Activated naive CD4-positive, alpha-beta T cell treated with anti-CD3 and anti-CD28 coated beads, Interleukin-2, amount 50 U/mL, for 72 hours (primary cell): ENCODE measurements around the gene MFAP5. TPM values are rescaled to one million over a fixed set of nuclear protein-coding genes. Genes with fewer than 3 reads are reported as not detected.

Source experiments
- ATAC-seq, 2 donors: fragments of 150-1000 bp; cut with Tn5 transposase; 2 replicates each; pipeline ENCODE4 v1.10.0; 2021; ENCODE audit warnings: mild to moderate bottlenecking in 2 of 2, moderate library complexity in 2 of 2
- DNase-seq, 2 donors: peaks; one replicate each; pipeline ENCODE4 v3.0.0; 2021 to 2022; ENCODE audit warnings: low spot score in 2 of 2
- H3K27ac Mint-ChIP-seq, 2 donors: one replicate each; pipeline ENCODE4 v1.8.0; 2022; ENCODE audit warnings: mild to moderate bottlenecking in 2 of 2, mixed read lengths in 2 of 2
- H3K36me3 Mint-ChIP-seq, 2 donors: one replicate each; pipeline ENCODE4 v1.8.0; 2022; ENCODE audit warnings: mixed read lengths in 2 of 2
- H3K9me3 Mint-ChIP-seq, 2 donors: one replicate each; pipeline ENCODE4 v1.8.0; 2022; ENCODE audit warnings: mixed read lengths in 2 of 2
- total RNA-seq, 2 donors: library from RNA; stranded (reverse); gene quantifications; one replicate each; pipeline ENCODE4 v1.2.3, GENCODE V29; 2022

MFAP5 gene
- not detected for total RNA-seq

DNA sequence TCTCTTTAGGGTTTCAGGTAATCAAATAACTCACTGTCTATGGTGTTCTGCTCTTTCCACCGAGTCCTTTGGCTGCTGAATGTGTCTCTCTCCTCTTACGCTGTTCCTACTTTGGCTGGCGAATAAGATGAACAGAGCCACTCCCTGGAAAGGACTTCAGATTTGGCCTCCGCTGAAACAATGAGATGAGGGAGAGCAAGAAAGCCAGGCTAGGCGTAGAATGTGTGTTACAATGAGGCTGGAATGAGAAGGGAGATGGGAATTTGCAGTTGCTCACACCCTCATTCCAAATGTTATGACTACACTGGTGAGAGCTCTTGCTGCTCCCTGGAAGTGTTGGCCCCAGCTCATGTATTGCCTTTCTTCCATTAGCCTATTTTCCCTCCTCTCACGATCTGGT, at the start of gene MFAP5:
MFAP5 (minus strand) TSS at position 234 of the 400 bp plus-strand sequence. CDS start 722 bp downstream, outside the sequence.
- no peaks in the 10 kb centered on the region for H3K36me3 Mint-ChIP-seq
- H3K27ac Mint-ChIP-seq: no peak within 1 kb of the TSS
- ATAC-seq (no peak), DNase-seq (no peak)
- no peaks in the 10 kb centered on the region for H3K9me3 Mint-ChIP-seq

DNA sequence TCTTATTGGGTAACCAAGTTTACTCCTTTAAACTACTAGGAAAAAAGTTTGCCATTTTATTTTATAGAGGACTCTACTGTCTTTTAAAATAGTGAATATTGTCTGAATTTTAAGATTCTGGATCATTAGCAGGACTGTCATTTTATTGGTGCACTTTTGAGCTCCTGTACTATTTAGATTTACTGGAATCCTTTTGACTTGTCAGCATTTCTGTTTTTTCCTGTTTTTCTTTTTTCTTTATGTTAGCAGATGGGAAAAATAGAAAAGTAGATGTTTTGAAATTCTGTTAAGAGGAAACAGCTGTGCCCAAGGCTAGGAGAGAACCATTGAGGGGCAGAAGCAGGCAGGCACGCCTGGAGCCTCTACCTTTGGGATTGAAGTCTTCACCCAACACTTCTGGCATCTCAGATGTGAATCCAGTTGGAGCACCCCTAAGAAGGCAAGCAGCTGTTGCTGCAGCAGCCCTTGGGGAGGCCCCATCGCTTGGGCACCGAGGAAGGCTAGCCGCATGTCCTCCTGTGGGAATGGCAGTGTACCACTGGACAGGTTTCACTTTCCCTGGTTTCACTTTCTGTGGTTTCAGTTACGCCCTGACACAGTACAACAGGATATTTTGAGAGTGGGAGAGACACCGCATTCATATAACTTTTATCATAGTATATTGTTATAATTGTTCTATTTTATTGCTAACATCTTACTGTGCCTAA, 46.7 kb upstream of the MFAP5 start:
- ATAC-seq (peak in 1 of 2 donors; percentile 66), DNase-seq (no peak)
- H3K27ac Mint-ChIP-seq: no peak overlapping the region
- H3K36me3 Mint-ChIP-seq: no peaks in the 10 kb centered on the region
- H3K9me3 Mint-ChIP-seq: no peaks in the 10 kb centered on the region

DNA sequence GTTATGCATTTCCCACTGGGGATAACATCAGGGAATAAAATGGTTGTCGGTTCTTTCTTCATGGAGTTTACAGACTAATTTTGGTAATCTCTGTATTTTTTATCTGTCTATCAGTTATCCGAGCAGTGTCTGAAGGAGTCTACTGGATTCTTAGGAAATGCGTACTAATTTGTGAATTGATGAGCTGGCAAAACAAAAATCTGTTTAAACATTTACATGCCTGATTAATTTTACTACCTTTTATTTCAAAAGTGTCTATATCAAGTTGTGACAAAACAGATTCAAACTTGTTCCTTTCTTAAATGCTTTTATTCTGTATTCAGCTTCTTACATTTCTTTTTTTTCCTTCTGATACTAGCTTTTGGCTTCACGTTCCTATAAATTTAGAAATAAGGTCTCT, 39.5 kb upstream of the MFAP5 start:
- Mint-ChIP-seq H3K36me3 (peaks cover 0 to 5% of the 10 kb centered on the region in 2 donors), H3K9me3 (no peaks in the 10 kb centered on the region), H3K27ac (no peak overlapping the region)
- ATAC-seq: no peak
- no peak for DNase-seq

- H3K36me3 Mint-ChIP-seq: peaks cover 0 to 5% of the 10 kb centered on the region in 2 donors
- ATAC-seq (no peak), DNase-seq (no peak)
- no peaks in the 10 kb centered on the region for H3K9me3 Mint-ChIP-seq
- H3K27ac Mint-ChIP-seq: no peak overlapping the region
Observed at GRCh38 chr12:8701046-8701660, 38.5 kb upstream of the MFAP5 start.

DNA sequence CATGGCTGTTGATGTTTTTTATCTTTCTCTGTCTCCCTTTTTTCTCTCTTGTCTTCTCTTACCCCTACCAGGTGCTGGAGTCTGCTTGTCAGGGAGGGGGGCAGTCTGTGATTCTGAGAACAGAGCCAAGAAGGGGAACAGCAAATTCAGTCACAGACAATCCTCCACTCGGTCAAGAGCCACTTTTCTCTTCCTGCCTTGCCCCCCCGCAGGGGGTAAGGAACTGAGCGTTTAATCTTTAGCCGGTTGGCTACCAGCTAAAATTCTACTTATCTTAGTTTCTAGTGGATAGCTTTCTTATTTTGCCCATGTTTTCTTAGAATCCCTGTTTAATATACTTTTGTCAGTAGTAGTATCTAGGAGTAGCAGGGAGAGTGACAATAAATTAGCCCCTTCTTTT, 37.1 kb upstream of the MFAP5 start:
- ATAC-seq (no peak), DNase-seq (no peak)
- no peaks in the 10 kb centered on the region for H3K9me3 Mint-ChIP-seq
- H3K27ac Mint-ChIP-seq: no peak overlapping the region
- peaks cover 0 to 5% of the 10 kb centered on the region in 2 donors for H3K36me3 Mint-ChIP-seq

DNA sequence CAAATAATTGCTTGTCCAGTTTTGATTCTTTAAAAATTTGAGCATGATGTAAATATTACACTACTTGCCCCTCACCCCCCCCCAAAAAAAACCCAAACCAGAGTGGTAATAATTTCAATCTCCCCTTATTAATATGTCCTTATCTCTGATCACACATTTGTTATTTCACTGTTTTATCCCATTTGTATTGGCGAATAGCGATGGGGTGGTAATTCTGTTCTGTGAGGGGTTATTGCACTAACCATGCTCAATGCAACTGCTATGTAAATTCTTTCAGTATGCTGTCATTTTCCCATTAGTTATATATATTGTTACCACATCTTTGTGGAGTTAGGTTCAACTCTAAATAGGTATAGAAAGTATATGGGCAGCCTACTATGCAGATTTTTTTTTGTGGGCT, 36.3 kb upstream of the MFAP5 start:
- ATAC-seq: no peak
- peak overlapping the region; percentile 65 to 80 for H3K27ac Mint-ChIP-seq
- no peaks in the 10 kb centered on the region for H3K9me3 Mint-ChIP-seq
- DNase-seq: no peak
- H3K36me3 Mint-ChIP-seq: peaks cover 0 to 5% of the 10 kb centered on the region in 2 donors

- DNase-seq (peak in 1 of 2 donors; percentile 35), ATAC-seq (peak; percentile 50 to 68)
- H3K36me3 Mint-ChIP-seq: peaks cover 0 to 5% of the 10 kb centered on the region in 2 donors
- H3K27ac Mint-ChIP-seq: peak overlapping the region in 1 of 2 donors; percentile 80
- no peaks in the 10 kb centered on the region for H3K9me3 Mint-ChIP-seq
Observed at GRCh38 chr12:8698132-8698851, 35.7 kb upstream of the MFAP5 start.

DNA sequence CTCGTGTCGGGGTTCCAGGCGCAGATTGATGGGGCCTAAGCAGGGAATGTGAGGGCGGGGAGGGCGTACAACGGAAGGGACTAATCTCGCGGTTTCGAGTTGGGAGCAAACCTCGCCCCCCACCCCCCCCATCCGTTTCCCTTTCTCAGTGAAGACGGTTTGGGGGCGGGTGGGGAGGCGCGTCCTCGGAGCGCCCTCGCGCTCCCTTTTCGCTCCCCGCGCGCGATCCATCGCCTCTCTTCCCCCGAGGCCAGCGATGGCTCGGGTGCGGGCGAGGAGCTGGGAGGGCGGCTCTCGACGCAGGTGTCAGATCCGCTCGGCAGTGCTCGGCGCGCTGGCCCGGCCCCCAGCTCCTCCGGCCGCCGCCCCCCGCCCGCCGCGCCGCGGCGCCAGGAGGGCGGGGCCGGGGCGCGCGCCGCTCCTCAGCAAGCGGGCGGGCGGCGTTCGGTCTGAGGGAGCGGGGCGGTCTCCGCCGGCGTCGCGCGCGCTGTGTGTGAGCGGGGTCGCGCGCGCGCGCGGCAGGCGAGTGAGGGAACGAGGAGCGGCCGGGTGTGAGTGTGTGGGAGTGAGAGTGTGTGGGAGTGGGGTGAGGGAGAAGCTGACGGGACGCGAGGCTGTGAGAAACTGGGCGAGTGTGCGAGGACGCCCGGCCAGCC, 35.0 kb upstream of the MFAP5 start, which contains the start of gene RIMKLB:
RIMKLB (plus strand) TSS at position 516 of the 656 bp plus-strand sequence. CDS start 15,876 bp downstream, outside the sequence.
- Mint-ChIP-seq H3K27ac (peak within 1 kb of the TSS; percentile 68 to 80), H3K9me3 (no peaks in the 10 kb centered on the region), H3K36me3 (peaks cover 0 to 5% of the 10 kb centered on the region in 2 donors)
- DNase-seq: peak; percentile 61 to 68
- peak; percentile 84 to 92 for ATAC-seq

- ATAC-seq (peak; percentile 19 to 27), DNase-seq (peak in 1 of 2 donors; percentile 34)
- H3K27ac Mint-ChIP-seq: peak overlapping the region in 1 of 2 donors; percentile 68
- H3K36me3 Mint-ChIP-seq: peaks cover 0 to 5% of the 10 kb centered on the region in 2 donors
- no peaks in the 10 kb centered on the region for H3K9me3 Mint-ChIP-seq
Observed at GRCh38 chr12:8697120-8697475, 34.5 kb upstream of the MFAP5 start.

GRCh38 chr12:8696442-8697090, 33.9 kb upstream of the MFAP5 start:
- Mint-ChIP-seq H3K36me3 (peaks cover 0 to 5% of the 10 kb centered on the region in 2 donors), H3K9me3 (no peaks in the 10 kb centered on the region), H3K27ac (peak overlapping the region in 1 of 2 donors; percentile 57)
- no peak for ATAC-seq
- DNase-seq: no peak

DNA sequence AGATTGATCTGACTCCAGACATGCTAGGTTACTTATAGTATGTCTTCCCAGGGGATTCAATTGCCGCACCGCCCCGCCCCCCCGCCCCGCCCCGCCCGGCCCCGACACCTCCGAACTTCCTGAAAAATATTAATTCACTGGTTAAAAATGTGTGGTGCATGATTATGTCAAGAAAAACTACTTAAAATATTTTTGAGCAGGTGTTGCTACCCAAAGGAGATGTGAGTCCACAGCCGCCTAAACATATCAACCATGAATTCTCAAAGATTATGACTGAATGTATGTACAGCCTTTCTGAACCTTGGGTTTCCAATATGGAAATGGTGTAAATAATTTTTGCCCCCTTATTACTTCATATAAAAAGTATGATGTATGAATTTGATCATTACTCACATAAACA, 32.5 kb upstream of the MFAP5 start:
- no peak overlapping the region for H3K27ac Mint-ChIP-seq
- DNase-seq: no peak
- no peaks in the 10 kb centered on the region for H3K9me3 Mint-ChIP-seq
- no peak for ATAC-seq
- H3K36me3 Mint-ChIP-seq: peaks cover 0 to 5% of the 10 kb centered on the region in 2 donors

- no peaks in the 10 kb centered on the region for H3K9me3 Mint-ChIP-seq
- H3K27ac Mint-ChIP-seq: no peak overlapping the region
- no peak for ATAC-seq
- no peaks in the 10 kb centered on the region for H3K36me3 Mint-ChIP-seq
- no peak for DNase-seq
Observed at GRCh38 chr12:8692573-8692972, 29.9 kb upstream of the MFAP5 start.

GRCh38 chr12:8689681-8690080, 27.1 kb upstream of the MFAP5 start:
- no peaks in the 10 kb centered on the region for H3K36me3 Mint-ChIP-seq
- ATAC-seq (no peak), DNase-seq (no peak)
- no peaks in the 10 kb centered on the region for H3K9me3 Mint-ChIP-seq
- H3K27ac Mint-ChIP-seq: no peak overlapping the region

GRCh38 chr12:8687846-8688601, 25.4 kb upstream of the MFAP5 start:
- Mint-ChIP-seq H3K9me3 (no peaks in the 10 kb centered on the region), H3K27ac (no peak overlapping the region), H3K36me3 (no peaks in the 10 kb centered on the region)
- no peak for DNase-seq
- ATAC-seq: no peak

- Mint-ChIP-seq H3K27ac (no peak overlapping the region), H3K36me3 (no peaks in the 10 kb centered on the region), H3K9me3 (no peaks in the 10 kb centered on the region)
- DNase-seq (no peak), ATAC-seq (no peak)
Observed at GRCh38 chr12:8685051-8685450, 22.4 kb upstream of the MFAP5 start.
